T-helper 2 cell (primary cell): Measurements from ENCODE around the gene PCYT2.

Source experiments
- DNase-seq, 5 experiments: peaks; one replicate each; pipeline versions ENCODE4 v3.0.0 to v3.0.0-alpha.2; 2012 to 2022

Gene PCYT2

DNA sequence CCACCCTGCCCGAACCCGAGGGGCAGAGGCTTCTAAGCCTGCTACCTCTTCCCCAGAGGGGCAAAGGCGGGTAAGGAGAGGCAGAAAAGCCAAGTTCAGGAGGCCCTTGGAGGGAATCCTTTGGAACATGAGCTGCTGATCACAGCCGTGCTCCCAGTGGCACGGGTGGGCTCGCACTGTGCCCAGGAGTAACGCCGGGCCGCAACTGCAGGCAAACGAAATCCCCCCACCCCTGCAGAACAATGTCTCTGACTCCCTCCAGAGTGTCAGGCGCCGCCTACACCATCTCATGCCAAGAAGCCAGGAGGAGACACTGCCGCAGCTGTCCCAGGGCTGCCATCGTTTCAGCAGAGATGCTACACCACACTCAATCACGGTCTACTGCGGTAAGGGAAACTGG lies 59.8 kb downstream of the PCYT2 start:
- DNase-seq, result no peak
